Stimulated activated CD8-positive, alpha-beta memory T cell treated with anti-CD3 and anti-CD28 coated beads, Interleukin-4, amount 100 ng/mL, for 1 hour (primary cell): ENCODE results near the gene SLC31A1.

Source experiments
- DNase-seq, 2 donors: peaks; one replicate each; pipeline ENCODE4 v3.0.0-alpha.2; 2020; ENCODE audit warnings: low read depth in 2 of 2, low spot score in 1 of 2

The SLC31A1 gene

DNA sequence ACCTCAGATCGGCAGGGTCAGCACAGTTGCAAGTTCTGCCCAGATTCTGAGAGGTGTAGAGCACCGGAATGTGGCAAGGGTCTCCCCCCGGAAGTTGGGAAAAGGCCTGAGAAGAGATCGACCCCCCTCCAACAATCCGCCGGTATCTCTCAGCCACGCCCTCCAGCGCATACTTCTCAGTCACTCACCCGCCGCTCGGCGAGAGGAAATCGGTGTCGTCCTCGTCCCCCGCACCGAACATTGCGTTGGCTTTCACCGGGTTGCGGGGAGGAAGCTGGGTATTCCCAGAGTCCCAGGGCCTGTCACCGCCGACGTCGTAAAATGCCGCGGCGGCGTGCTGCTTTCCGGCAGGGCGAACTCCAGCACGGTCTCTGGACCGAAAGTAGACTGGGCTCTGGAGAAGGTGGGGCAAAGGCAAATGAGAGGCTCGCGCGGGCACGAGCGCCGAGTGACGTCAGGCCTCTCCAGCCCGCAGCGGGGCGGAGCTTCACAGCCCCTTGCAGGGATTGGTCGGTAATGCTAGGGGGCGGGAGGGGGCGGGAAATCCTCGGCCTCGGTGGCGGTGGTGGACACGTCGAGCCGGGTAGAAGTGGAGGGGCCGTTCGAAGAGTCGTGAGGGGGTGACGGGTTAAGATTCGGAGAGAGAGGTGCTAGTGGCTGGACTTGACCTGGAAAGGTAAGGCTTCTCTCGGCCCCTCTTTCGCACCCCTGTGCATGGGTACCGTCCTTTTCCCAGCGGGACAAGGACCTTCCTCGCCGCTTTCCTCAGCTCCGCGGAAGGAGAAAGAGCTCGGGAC, at the start of gene SLC31A1, which contains the start of gene FKBP15:
SLC31A1 (plus strand) TSS at position 542 of the 797 bp plus-strand sequence. CDS start 34,605 bp downstream, outside the sequence.
FKBP15 (minus strand) TSS at position 275 of the 797 bp plus-strand sequence; CDS start at position 241, 34 bp downstream.
- DNase-seq: peak; percentile 92 to 94

DNA sequence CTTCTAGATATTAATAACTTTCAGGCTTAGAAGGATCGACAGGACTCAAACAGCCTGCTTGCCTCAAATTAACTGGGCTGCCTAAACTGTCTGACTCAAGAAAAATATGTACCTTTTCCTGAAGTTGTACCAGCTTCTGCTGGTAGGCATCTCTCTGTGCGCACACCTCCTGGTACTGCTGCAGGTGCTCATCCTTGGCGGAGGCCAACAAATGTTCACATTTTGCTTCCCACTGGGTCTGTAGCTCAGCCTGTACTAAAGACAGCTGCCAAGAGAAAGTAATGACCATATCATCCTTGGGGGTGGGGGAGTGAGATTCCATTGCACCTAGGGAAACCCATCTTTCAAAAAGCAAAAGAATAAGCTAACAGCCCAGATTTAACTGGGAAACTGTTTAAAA, 48.0 kb upstream of the SLC31A1 start:
- no peak for DNase-seq

DNA sequence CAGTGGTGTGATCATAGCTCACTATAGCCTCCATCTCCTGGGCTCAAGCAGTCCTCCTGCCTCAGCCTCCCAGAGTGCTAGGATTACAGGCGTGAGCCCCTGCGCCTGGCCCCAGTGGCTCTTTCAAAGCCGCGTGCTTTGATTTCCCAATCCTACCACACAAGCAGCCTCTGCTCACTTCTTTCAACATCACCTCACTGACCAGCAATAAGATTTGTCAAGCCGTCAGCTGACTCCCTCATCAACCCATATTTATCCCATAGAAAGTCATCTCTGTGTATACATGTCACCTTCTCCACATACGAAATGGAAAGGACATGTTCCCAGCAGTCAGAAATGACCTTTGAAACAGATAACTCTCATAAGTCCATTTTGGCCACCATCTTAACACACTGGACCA, 44.5 kb upstream of the SLC31A1 start:
- no peak for DNase-seq

DNA sequence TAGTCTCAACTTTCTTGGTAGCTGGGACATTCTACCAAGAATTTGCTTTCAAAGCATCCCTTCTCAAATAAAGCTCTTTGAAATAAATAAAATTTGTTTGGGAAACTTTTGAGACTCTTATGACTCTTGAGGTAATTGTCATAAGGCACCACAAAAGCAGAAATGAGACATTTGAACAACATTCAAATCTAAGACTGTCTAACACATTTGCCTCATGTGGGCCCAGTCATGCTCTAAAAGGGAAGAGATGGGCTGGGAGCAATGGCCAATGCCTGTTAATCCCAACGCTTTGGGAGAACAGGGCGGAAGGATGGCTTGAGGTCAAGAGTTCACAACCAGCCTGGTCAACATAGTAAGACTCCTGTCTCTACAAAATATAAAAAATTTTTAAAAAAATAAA, 44.1 kb upstream of the SLC31A1 start:
- DNase-seq: no peak

DNA sequence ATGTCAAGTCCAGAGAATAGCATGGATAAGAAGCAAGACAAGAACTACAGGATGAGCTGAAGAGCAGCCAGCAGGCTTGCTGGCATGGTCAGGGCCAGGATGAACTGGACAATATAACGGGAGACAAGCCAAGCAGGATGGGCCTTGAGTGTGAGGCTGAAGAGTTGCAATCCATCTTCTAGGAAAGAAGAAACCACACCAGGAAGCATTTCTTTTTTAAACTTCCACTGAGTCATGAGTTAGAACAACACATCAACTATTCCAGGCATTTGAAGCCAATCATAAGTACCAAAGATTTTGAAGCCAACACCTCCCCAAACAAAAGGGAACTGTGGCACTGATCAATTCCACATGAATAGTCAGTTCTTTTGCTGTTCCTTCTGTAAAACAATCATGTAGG, 43.3 kb upstream of the SLC31A1 start:
- DNase-seq: no peak

DNA sequence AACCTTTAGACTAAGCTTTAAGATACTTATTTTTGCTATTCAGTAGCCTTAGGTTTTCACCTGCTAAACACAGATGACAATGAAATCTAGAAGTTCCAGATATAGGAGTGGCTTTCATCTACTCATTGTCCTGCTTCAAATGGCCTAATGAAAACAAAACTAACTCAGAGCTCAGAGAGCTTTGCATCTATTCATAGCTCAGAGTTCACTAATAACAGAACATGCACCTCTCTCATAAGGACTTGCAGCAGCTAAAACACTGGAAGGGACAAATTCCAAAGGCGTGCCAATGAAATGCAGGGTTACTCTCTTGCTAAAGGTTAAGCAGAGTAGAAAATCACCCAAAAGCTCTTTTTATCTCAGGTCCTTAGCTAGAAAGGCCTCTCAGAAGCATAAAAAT, 41.5 kb upstream of the SLC31A1 start:
- no peak for DNase-seq

DNA sequence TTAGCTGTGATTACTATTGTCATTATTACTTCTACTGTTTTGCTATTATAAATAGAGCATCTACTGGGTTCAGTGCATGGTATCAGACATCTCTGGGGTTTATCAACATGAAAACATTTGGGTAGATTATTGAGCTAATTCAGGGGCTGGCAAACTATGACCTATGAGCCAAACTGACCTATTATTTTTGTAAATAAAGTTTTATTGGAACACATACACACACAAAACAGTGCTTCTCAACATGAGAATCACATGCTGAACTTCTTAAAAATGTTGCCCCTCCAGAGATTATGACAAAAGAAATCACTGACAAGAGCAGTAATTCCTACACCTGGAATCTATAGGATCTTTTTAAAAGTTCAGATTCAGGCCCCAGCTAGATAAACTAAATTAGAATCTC, 40.2 kb upstream of the SLC31A1 start:
- no peak for DNase-seq

DNA sequence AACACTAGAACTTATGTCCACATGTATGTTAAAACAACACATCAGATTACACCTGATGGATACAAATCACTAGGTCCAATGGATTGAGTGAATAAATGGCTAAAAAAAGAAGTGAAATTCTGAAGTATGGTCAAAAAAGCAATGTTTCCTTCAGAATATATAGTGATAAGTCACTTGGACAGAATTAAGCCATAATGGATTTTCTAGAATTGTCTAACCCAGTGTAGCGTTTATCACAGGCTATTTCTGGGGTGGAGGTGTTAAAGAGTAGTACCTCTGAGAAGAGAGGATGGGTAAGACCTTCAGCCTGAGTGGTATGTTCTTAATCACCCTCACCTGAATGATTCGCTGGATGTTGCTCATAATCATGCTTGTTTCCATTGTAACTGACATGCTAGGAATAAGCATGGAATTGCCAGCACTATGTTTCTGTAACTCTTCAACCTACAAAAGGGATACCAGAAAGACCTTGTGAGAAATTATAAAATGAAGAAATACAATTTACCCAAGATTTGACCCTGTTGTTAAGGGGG, 37.3 kb upstream of the SLC31A1 start:
- DNase-seq: no peak

DNA sequence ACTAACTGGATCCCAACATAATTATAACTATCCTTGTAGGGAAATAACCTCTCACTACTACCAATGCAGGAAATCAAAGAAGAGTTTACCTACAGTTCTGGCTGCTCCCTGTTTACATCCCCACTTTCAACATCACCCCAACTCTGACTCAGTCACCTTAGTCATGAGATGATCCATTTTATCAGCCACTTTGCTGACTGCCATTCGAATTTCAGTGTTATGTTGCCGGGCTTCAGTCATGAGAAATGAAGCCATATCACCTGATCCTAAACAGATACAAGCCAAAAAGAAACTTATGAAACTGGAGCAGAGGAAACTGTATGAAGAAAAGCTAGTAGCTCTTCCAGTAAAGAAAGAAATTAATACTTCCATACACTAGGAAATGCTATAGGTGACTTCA, 36.8 kb upstream of the SLC31A1 start:
- DNase-seq: no peak

DNA sequence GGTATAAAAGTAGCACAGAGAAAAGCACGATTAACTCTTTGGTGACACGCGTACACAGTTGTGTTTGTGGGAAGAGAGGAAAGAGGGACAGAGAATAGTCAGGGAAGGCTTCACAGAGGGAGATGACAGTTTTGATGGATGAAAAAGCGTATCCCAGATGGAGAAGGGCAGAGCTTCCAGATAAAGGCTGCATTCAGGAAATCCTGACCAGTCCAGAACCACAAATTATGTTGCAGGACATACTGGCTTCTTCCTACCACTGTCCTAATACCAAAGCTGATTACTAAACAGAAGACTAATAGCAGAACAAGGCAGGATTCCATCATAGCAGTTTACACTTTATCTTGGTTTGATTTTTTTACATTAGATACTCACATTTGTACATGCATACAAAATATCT, 36.1 kb upstream of the SLC31A1 start:
- no peak for DNase-seq

DNA sequence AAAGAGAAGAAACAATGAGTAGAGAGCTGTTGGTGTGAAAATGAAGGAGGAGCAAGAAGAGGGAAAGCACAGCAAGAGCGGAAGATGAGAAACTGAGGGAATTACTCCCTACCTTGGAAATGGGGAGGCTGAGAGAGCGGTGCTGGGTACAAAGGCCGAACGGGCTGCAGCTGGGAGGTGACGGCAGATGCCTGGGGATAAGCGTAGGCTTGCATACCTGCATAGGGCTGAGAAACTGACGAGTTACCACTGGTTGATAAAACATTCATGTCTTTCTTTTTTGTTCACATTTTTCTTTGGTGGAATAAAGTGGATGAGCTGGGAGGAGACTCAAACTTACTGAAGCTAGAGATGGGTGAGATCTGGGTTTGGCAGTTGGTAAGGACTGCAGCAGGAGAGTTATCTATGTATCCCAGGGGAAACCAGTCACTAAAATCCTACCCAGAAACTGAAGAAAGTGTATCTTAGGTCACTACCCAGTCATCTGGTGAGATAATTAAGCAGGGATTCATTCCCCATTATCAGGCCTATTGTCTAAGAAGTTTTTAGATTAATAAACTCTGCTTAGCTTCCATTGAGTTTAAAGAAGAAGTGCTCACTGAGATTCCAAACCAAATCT, 35.1 kb upstream of the SLC31A1 start:
- no peak for DNase-seq

DNA sequence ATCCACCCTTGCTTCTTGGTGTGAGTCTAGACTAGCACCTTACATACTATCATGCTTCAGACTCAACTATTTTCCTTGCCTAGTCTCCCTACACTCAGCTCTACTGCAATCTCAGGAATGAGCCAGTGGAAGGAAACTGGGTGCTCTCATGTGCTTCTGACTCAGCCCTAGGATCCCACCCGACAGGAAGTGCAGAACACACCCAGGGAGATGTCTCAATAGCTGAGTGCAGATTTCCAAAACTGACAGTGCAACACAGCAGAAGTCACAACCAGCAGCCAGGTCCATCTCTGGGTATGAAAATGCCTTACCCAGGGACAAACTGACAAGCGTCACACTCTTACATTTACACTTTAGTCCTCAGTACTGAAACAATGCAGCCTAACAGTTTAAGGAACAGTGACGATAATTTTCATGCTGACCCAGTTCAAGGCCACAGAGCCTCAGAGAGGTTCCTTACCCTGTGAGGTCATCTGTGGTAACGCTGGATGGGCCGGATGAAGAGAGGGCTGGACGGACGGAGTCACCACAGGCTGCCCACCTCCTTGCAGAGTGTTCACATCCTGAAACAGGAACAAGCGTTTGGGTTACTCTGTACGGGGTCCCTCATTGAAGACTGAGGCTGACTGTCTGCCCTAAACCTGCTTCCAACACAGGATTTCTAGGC, 33.3 kb upstream of the SLC31A1 start:
- DNase-seq: no peak

DNA sequence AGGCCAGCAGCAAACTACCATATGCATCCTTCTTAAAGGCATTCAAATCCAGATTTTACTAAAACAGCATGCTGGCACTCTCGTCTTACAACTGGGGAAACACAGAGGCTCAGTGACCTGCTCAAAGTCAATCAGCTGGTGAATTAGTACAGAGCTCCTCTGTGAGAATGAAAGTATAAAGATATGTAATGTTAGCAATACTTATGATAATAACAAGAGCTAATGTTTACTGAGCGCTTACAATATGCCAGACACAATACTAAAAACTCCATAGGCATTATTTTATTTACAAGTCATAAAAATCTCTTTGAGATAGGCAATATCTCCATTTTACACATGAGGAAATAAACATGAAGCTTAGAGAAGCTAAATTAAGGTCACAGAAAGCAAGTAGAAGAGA, 28.9 kb upstream of the SLC31A1 start:
- no peak for DNase-seq

DNA sequence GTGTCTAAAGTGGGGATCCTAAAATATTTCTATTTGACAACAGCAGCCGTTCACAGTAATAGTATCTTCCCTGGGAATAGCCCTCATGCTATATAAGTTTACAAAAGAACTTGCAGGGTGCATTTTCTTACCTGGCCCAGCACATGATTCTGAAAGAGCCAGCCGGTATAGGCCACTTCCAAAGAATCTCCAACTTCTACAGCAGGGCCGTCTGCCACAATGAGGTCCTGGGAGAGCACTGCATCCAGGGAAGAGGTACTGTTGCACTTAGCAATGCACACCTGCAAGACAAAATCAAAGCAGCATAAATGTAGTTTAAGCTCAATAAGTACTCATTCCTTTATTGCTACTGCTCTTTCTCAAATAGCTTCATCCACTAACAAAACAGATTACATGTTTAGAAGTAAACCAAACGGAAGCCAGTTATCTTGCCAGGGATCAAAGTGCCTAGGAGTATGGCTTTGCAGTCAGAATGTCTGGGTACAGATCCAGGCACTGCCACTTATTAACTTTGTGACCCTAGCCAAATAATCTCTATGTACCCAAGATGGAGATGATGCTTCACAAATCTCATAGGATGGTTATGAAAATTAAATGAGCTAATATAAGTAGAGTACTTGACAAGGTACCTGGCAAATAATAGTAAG, 21.5 kb upstream of the SLC31A1 start:
- no peak for DNase-seq

DNA sequence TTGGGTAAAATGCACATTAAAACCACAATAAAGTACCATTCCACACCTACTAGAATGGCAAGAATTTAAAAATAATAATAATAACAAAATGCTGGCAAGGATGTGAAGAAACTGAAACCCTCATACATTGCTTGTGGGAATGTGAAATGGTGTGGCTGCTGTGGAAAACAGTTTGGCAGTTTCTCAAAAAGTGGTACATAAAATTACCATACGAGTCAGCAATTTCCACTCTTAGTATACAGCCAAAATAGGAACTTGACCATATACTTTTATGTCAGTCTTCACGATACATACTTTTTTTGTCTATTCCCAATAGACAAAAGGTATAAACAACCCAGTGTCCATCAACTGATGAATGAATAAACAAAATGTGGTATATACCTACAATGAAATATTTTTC, 15.9 kb upstream of the SLC31A1 start:
- DNase-seq: no peak

DNA sequence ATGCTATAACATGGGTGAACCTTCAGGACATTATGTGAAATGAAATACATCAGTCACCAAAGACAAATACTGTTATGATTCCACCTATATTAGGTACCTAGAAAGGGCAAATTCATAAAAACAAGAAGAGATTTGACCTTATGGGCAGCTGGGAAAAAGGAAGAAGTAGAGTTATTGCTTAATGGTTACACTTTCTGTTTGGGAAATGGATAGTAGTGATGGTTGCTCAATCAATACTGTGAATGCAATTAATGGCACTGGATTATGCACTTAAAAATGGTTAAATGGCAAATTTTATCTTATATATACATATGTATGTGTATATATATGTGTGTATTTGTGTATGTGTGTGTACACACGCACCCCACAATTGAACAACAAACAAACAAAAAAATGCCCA, 15.5 kb upstream of the SLC31A1 start:
- no peak for DNase-seq

DNA sequence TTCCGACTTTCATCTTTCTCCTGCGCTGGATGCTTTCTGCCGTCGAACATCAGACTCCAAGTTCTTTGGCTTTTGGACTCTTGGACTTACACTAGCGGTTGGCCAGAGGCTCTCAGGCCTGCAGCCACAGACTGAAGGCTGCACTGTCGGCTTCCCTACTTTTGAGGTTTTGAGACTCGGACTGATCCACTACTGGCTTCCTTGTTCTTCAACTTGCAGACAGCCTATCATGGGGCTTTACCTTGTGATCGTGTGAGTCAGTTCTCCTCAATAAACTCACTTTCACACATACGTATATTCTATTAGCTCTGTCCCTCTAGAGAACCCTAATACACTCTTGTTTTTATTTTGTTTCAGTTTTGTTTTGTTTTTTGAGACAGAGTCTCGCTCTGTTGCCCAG, 10.5 kb upstream of the SLC31A1 start:
- DNase-seq: no peak

DNA sequence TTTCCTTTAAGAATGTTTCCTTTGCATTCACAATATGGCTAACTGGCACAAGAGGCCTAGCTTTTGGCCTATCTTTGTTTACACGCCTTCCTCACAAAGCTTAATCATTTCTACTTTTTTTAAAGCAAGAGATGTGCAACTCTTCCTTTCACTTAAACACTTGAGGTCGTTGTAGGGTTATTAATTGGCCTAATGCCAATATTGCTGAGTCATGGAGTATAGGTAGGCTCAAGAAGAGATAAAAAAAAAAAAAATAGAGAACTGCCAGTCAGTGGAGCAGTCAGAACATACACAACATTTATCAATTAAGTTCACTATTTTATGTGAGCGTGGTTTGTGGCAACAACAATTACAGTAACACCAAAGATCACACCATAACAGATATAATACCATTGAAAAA, 6.2 kb upstream of the SLC31A1 start:
- DNase-seq: no peak

DNA sequence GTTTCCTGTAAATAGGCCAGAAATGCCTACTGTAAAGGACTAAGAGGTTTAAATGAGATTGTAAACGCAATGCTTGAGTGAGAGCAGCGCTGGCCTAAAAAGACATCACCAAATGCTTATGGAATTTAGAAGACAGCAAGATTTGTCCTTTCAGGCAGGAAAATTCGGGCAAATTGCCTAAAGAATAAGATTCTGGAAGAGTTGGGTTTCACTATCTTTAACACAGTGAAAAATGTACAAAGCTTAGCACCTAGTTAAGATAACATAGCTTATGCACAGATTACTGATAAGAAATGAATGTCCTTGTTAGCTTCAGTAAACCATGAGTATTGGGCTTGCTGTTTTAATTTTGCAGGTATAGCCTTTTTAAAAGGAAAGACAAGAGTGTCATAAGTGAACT, 4.9 kb upstream of the SLC31A1 start:
- DNase-seq: no peak

DNA sequence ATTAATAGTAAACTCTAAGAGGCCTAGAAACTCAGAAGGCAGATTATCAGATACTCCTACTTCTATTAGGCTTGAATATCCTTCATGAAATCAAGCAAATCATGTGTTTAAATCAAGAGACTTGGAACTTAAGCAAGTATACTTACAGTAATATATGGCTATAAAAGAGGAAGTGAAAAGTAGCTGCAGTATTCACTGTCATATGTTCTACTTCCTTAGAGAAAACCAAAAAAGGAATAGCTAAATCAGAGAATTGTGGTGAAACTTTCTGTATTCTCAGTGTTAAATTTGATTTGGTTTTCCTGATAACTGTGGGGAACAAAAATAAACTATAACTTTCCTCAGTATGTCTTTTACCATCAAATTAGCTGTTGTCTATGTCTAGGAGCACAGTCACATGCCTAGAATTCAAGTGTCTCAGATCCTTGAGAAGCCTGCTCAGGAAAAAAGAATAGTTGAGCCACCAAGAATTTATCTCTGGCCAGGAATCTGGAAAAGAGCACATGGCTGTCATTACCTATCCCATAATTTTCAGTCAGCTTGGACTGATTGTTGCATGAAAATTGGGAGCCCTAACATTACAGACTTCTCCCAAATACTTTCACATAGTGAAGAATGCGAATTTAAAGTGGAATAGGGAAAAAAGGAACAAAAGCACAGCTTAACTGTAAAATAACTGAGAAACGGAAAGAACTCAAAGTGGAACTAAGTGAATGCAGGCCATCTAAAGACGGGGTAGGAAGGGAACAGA, 2.0 kb upstream of the SLC31A1 start:
- DNase-seq: no peak

DNA sequence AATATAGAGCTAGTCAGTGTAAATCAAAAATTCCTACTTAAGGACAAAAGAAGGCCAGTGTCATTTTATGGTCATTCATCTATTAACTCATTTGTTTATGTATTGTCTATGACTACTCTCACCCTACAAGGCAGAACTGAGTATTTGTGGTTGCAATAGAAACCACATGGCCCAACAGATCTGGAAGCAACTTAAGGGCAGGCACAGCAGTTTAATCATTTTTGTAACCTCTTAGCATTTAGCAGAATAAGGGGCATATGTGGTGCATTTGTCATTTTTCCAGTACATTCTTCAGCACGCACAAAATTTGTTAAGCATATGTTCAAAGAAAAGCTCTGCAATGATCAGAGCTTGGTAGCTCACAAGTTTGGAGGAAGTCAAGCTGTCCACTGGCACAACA, 1.4 kb upstream of the SLC31A1 start:
- no peak for DNase-seq
